ENCODE results near the gene HPD. TPM values are rescaled to one million over a fixed set of nuclear protein-coding genes. Genes with fewer than 3 reads are reported as not detected.
"Not testable (repeated sequence)": the region's sequence is repeated elsewhere in the genome, so short reads cannot be mapped to it uniquely, and the experiment has no call there.

Gene HPD
- total and polyA plus RNA-seq, 2 experiments from 2014 or later: 20.9 to 35.8 TPM

GRCh38 chr12:121791671-121792551 lies 66.7 kb downstream of the HPD start:
- no peaks in the 10 kb centered on the region for H3K27me3 ChIP-seq
- peaks cover 9% of the 10 kb centered on the region for H4K20me1 ChIP-seq (ENCODE audit: insufficient read depth, poor library complexity, severe bottlenecking)
- TF ChIP-seq EZH2 (IDR thresholded peaks at IDR 0.05; ENCODE audit: borderline replicate concordance): no peak
- no peak for TF ChIP-seq EZH2phosphoT487 (IDR thresholded peaks at IDR 0.05; ENCODE audit: low read depth, severe bottlenecking, unreplicated experiment)
- TF ChIP-seq CTCF (IDR thresholded peaks at IDR 0.05; ENCODE audit: poor library complexity): no peak
- peak overlapping the region; percentile 96 for H3K4me2 ChIP-seq
- H3K79me2 ChIP-seq: peaks cover 58% of the 10 kb centered on the region
- H3K4me3 ChIP-seq: peak overlapping the region; percentile 72
- H3K4me1 ChIP-seq (ENCODE audit: insufficient read depth): peaks cover 25% of the 10 kb centered on the region
- no peaks in the 10 kb centered on the region for H3K9me2 ChIP-seq (replicated peaks; ENCODE audit: insufficient read depth)
- WGBS (ENCODE audit: low lambda C conversion rate, missing lambda C conversion rate): 61% methylated on average over 14 of the region's 14 CpGs
- DNase-seq (ENCODE audit: low spot score): peak; percentile 76
- no peak overlapping the region for H2AFZ ChIP-seq
- H3K9me3 ChIP-seq (ENCODE audit: low read depth): no peaks in the 10 kb centered on the region
- H3K36me3 ChIP-seq (replicated peaks; ENCODE audit: insufficient read depth, low read depth): no peaks in the 10 kb centered on the region
- peak overlapping the region; percentile 99 for H3K27ac ChIP-seq

- H3K27ac ChIP-seq: peak overlapping the region; percentile 99
- WGBS (ENCODE audit: low lambda C conversion rate, missing lambda C conversion rate): 97% methylated on average over 8 of the region's 8 CpGs
Observed at GRCh38 chr12:121790785-121791184, 67.9 kb downstream of the HPD start.

GRCh38 chr12:121789800-121790728 lies 68.6 kb downstream of the HPD start:
- Histone ChIP-seq H3K4me1 (ENCODE audit: insufficient read depth) (peaks cover 6% of the 10 kb centered on the region), H3K4me3 (no peak overlapping the region)
- no peak for DNase-seq (ENCODE audit: low spot score)

More at GRCh38 chr12:121790785-121791184, 67.9 kb downstream of the HPD start:
- not testable (repeated sequence) for H3K36me3 ChIP-seq (replicated peaks; ENCODE audit: insufficient read depth, low read depth); H3K4me2 ChIP-seq; DNase-seq (ENCODE audit: low spot score); H4K20me1 ChIP-seq (ENCODE audit: insufficient read depth, poor library complexity, severe bottlenecking); H2AFZ ChIP-seq; H3K9me2 ChIP-seq (replicated peaks; ENCODE audit: insufficient read depth); H3K9me3 ChIP-seq (ENCODE audit: low read depth); H3K4me3 ChIP-seq; H3K27me3 ChIP-seq
- H3K79me2 ChIP-seq: peaks cover 49% of the 10 kb centered on the region
- peaks cover 13% of the 10 kb centered on the region for H3K4me1 ChIP-seq (ENCODE audit: insufficient read depth)

More at GRCh38 chr12:121789800-121790728, 68.6 kb downstream of the HPD start:
- Histone ChIP-seq H3K27ac (no peak overlapping the region), H3K4me2 (no peak overlapping the region), H3K79me2 (peaks cover 42% of the 10 kb centered on the region), H3K36me3 (replicated peaks; ENCODE audit: insufficient read depth, low read depth) (no peaks in the 10 kb centered on the region), H3K9me3 (ENCODE audit: low read depth) (no peaks in the 10 kb centered on the region), H2AFZ (no peak overlapping the region), H3K27me3 (no peaks in the 10 kb centered on the region), H4K20me1 (ENCODE audit: insufficient read depth, poor library complexity, severe bottlenecking) (no peaks in the 10 kb centered on the region), H3K9me2 (replicated peaks; ENCODE audit: insufficient read depth) (no peaks in the 10 kb centered on the region)
- WGBS (ENCODE audit: low lambda C conversion rate, missing lambda C conversion rate): 73% methylated on average over 24 of the region's 28 CpGs
- TF ChIP-seq CTCF (IDR thresholded peaks at IDR 0.05; ENCODE audit: poor library complexity) (no peak), EZH2 (IDR thresholded peaks at IDR 0.05; ENCODE audit: borderline replicate concordance) (no peak), EZH2phosphoT487 (IDR thresholded peaks at IDR 0.05; ENCODE audit: low read depth, severe bottlenecking, unreplicated experiment) (no peak)

Small RNAs within 50 kb of the gene (small RNA-seq; reads per million reads assigned to genes)
- gene AC069503.3: not detected
- not detected for gene RF00017
- not detected for gene RNU7-170P

Other genes starting within 250 kb of the HPD start
- 15.0 and 16.2 TPM in 2 replicates for gene ORAI1, start 232.3 kb downstream of the HPD start, total RNA-seq
- 30.9 and 39.1 TPM in 2 replicates for gene ORAI1, start 232.3 kb downstream of the HPD start, polyA plus RNA-seq
- gene MORN3, start 189.2 kb downstream of the HPD start, total RNA-seq: 0.27 and 0.68 TPM in 2 replicates
- 0.10 and 1.3 TPM in 2 replicates for gene MORN3, start 189.2 kb downstream of the HPD start, polyA plus RNA-seq
- gene TMEM120B, start 146.1 kb downstream of the HPD start, total RNA-seq: 4.7 and 9.5 TPM in 2 replicates
- 5.5 and 11.5 TPM in 2 replicates for gene TMEM120B, start 146.1 kb downstream of the HPD start, polyA plus RNA-seq
- gene RHOF, start 65.2 kb downstream of the HPD start, total RNA-seq: 38.7 and 45.3 TPM in 2 replicates
- 40.4 and 43.6 TPM in 2 replicates for gene RHOF, start 65.2 kb downstream of the HPD start, polyA plus RNA-seq
- gene SETD1B, start 54.9 kb downstream of the HPD start, total RNA-seq: 2.7 and 3.8 TPM in 2 replicates
- 2.5 and 2.7 TPM in 2 replicates for gene SETD1B, start 54.9 kb downstream of the HPD start, polyA plus RNA-seq
- 61.4 and 106 TPM in 2 replicates for gene PSMD9, start 29.9 kb upstream of the HPD start, total RNA-seq
- gene PSMD9, start 29.9 kb upstream of the HPD start, polyA plus RNA-seq: 105 and 114 TPM in 2 replicates
- gene CFAP251, start 59.7 kb upstream of the HPD start, total RNA-seq: 1.6 and 3.7 TPM in 2 replicates
- gene CFAP251, start 59.7 kb upstream of the HPD start, polyA plus RNA-seq: 3.0 and 8.5 TPM in 2 replicates
- 9.6 and 14.2 TPM in 2 replicates for gene BCL7A, start 163.0 kb upstream of the HPD start, total RNA-seq
- 11.8 and 14.9 TPM in 2 replicates for gene BCL7A, start 163.0 kb upstream of the HPD start, polyA plus RNA-seq
- gene MLXIP, start 219.9 kb upstream of the HPD start, total RNA-seq: 5.6 and 11.5 TPM in 2 replicates
- gene MLXIP, start 219.9 kb upstream of the HPD start, polyA plus RNA-seq: 33.1 and 39.4 TPM in 2 replicates